Type B pancreatic cell (in vitro differentiated cells): Measurements from ENCODE around the gene LMX1B. TPM values are rescaled to one million over a fixed set of nuclear protein-coding genes. Genes with fewer than 3 reads are reported as not detected.

ENCODE experiments used
- DNase-seq: peaks from one replicate; pipeline ENCODE4 v3.0.0; 2021; ENCODE audit warnings: mixed read lengths; ENCODE audit not compliant: unreplicated experiment; ENCODE audit errors: extremely low spot score
- H3K27ac Mint-ChIP-seq: 2 replicates; pipeline ENCODE4 v1.8.0; 2021; ENCODE audit warnings: mild to moderate bottlenecking, mixed read lengths
- H3K27me3 Mint-ChIP-seq: 2 replicates; pipeline ENCODE4 v1.8.0; 2021; ENCODE audit warnings: mixed read lengths
- H3K36me3 Mint-ChIP-seq: 2 replicates; pipeline ENCODE4 v1.8.0; 2021; ENCODE audit warnings: mixed read lengths
- H3K4me1 Mint-ChIP-seq: one replicate; pipeline ENCODE4 v1.8.0; 2021; ENCODE audit warnings: mixed read lengths; ENCODE audit not compliant: unreplicated experiment
- H3K4me3 Mint-ChIP-seq: 2 replicates; pipeline ENCODE4 v1.8.0; 2021; ENCODE audit warnings: mild to moderate bottlenecking, mixed read lengths
- H3K9me3 Mint-ChIP-seq: 2 replicates; pipeline ENCODE4 v1.8.0; 2021; ENCODE audit warnings: mixed read lengths
- CTCF ChIP-seq: fragments of 200-600 bp; sonication (generic); conservative IDR thresholded peaks from 2 replicates; pipeline ENCODE4 v1.5.0; 2021; ENCODE audit warnings: antibody characterized with exemption, mild to moderate bottlenecking
- total RNA-seq: library from RNA; stranded (reverse); gene quantifications from 2 replicates; pipeline ENCODE4 v1.2.1, GENCODE V29; 2021; ENCODE audit warnings: low replicate concordance

Gene LMX1B
- total RNA-seq, 1 donor from 2014 or later: 13.6 TPM

GRCh38 chr9:126738553-126738952 is 124.8 kb downstream of the LMX1B start:
- H3K36me3 Mint-ChIP-seq: no peaks in the 10 kb centered on the region
- no peaks in the 10 kb centered on the region for H3K4me1 Mint-ChIP-seq
- H3K27me3 Mint-ChIP-seq: peaks cover 51% of the 10 kb centered on the region
- H3K9me3 Mint-ChIP-seq: peaks cover 4% of the 10 kb centered on the region
- DNase-seq: peak; percentile 0
- no peak overlapping the region for H3K4me3 Mint-ChIP-seq
- no peak overlapping the region for H3K27ac Mint-ChIP-seq
- no peak for TF ChIP-seq CTCF

GRCh38 chr9:126743041-126743440 is 129.3 kb downstream of the LMX1B start:
- H3K9me3 Mint-ChIP-seq: no peaks in the 10 kb centered on the region
- peaks cover 3% of the 10 kb centered on the region for H3K36me3 Mint-ChIP-seq
- TF ChIP-seq CTCF: no peak
- H3K27me3 Mint-ChIP-seq: peaks cover 78% of the 10 kb centered on the region
- H3K4me3 Mint-ChIP-seq: no peak overlapping the region
- peaks cover 3% of the 10 kb centered on the region for H3K4me1 Mint-ChIP-seq
- DNase-seq: peak; percentile 36
- no peak overlapping the region for H3K27ac Mint-ChIP-seq

GRCh38 chr9:126745574-126746411 is 132.1 kb downstream of the LMX1B start:
- no peaks in the 10 kb centered on the region for H3K9me3 Mint-ChIP-seq

More at GRCh38 chr9:126745574-126746411, 132.1 kb downstream of the LMX1B start:
- Mint-ChIP-seq H3K27me3 (peaks cover 61% of the 10 kb centered on the region), H3K27ac (no peak overlapping the region), H3K4me1 (peaks cover 3% of the 10 kb centered on the region), H3K36me3 (peaks cover 3% of the 10 kb centered on the region), H3K4me3 (no peak overlapping the region)
- no peak for TF ChIP-seq CTCF
- DNase-seq: peak; percentile 15

Other genes starting within 250 kb of the LMX1B start
- gene ZBTB43, start 191.1 kb downstream of the LMX1B start, total RNA-seq: 16.7 and 19.5 TPM in 2 replicates
- gene ZBTB34, start 246.7 kb downstream of the LMX1B start, total RNA-seq: 19.7 and 20.2 TPM in 2 replicates